Measurements from ENCODE around the gene KIF1B.

GRCh38 chr1:10415211-10415930 lies 205.0 kb downstream of the KIF1B start:
- no peak for TF ChIP-seq POLR2A (IDR thresholded peaks at IDR 0.05)
- no peak for TF ChIP-seq CTCF (IDR thresholded peaks at IDR 0.05)
- no peak for TF ChIP-seq POLR2AphosphoS5 (IDR thresholded peaks at IDR 0.05)

Measured in sigmoid colon (tissue), 4 donors.